ENCODE data around the gene DCANP1. TPM values are rescaled to one million over a fixed set of nuclear protein-coding genes. Genes with fewer than 3 reads are reported as not detected.
A peak's percentile ranks its signal among the peaks of the same experiment; 100 is the strongest.

DCANP1 gene
- total and polyA plus RNA-seq, 9 of the 15 experiments (the other 6 are each of a cell fraction or from before 2014, with no cell fraction given): not detected

DNA sequence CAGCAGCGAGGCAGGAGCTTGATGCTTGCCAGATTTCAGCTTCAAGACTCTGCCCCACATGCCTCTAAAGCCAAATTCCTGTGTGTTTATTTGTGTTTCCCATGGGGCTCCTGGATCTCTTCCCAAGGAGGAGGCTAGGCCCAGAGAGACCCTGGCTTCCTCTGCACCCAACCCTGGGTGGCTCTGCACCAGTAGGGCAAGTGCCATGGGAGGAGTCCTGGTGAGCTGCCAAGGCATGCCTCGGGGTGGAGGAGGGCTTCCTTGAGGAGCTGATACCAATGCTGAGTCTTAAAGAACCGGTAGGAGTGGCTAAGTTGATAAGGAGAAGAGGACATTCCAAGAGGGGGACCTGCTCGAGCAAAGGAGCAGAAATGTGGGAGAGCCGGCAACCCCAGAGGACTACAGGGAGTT lies 11.8 kb upstream of the DCANP1 start (continued):
- TF ChIP-seq, protein P1, sequence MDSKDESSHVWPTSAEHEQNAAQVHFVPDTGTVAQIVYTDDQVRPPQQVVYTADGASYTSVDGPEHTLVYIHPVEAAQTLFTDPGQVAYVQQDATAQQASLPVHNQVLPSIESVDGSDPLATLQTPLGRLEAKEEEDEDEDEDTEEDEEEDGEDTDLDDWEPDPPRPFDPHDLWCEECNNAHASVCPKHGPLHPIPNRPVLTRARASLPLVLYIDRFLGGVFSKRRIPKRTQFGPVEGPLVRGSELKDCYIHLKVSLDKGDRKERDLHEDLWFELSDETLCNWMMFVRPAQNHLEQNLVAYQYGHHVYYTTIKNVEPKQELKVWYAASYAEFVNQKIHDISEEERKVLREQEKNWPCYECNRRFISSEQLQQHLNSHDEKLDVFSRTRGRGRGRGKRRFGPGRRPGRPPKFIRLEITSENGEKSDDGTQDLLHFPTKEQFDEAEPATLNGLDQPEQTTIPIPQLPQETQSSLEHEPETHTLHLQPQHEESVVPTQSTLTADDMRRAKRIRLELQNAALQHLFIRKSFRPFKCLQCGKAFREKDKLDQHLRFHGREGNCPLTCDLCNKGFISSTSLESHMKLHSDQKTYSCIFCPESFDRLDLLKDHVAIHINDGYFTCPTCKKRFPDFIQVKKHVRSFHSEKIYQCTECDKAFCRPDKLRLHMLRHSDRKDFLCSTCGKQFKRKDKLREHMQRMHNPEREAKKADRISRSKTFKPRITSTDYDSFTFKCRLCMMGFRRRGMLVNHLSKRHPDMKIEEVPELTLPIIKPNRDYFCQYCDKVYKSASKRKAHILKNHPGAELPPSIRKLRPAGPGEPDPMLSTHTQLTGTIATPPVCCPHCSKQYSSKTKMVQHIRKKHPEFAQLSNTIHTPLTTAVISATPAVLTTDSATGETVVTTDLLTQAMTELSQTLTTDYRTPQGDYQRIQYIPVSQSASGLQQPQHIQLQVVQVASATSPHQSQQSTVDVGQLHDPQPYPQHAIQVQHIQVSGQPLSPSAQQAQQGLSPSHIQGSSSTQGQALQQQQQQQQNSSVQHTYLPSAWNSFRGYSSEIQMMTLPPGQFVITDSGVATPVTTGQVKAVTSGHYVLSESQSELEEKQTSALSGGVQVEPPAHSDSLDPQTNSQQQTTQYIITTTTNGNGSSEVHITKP (IDR thresholded peaks at IDR 0.05; ENCODE audit: partially characterized antibody): peak; percentile 74
- peak; percentile 69 for TF ChIP-seq NFIC (IDR thresholded peaks at IDR 0.05)
- TF ChIP-seq ZNF785 (CRISPR knock-in tag; IDR thresholded peaks at IDR 0.05): no peak
- TF ChIP-seq, protein P2, sequence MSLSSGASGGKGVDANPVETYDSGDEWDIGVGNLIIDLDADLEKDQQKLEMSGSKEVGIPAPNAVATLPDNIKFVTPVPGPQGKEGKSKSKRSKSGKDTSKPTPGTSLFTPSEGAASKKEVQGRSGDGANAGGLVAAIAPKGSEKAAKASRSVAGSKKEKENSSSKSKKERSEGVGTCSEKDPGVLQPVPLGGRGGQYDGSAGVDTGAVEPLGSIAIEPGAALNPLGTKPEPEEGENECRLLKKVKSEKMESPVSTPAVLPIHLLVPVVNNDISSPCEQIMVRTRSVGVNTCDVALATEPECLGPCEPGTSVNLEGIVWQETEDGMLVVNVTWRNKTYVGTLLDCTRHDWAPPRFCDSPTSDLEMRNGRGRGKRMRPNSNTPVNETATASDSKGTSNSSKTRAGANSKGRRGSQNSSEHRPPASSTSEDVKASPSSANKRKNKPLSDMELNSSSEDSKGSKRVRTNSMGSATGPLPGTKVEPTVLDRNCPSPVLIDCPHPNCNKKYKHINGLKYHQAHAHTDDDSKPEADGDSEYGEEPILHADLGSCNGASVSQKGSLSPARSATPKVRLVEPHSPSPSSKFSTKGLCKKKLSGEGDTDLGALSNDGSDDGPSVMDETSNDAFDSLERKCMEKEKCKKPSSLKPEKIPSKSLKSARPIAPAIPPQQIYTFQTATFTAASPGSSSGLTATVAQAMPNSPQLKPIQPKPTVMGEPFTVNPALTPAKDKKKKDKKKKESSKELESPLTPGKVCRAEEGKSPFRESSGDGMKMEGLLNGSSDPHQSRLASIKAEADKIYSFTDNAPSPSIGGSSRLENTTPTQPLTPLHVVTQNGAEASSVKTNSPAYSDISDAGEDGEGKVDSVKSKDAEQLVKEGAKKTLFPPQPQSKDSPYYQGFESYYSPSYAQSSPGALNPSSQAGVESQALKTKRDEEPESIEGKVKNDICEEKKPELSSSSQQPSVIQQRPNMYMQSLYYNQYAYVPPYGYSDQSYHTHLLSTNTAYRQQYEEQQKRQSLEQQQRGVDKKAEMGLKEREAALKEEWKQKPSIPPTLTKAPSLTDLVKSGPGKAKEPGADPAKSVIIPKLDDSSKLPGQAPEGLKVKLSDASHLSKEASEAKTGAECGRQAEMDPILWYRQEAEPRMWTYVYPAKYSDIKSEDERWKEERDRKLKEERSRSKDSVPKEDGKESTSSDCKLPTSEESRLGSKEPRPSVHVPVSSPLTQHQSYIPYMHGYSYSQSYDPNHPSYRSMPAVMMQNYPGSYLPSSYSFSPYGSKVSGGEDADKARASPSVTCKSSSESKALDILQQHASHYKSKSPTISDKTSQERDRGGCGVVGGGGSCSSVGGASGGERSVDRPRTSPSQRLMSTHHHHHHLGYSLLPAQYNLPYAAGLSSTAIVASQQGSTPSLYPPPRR (CRISPR knock-in tag; IDR thresholded peaks at IDR 0.05; ENCODE audit: borderline replicate concordance): no peak
- TF ChIP-seq TEAD1 (CRISPR knock-in tag; IDR thresholded peaks at IDR 0.05): 0 out of 4 replicates have a peak, but pooled peaks of 1 of the 2 experiments have one; percentile 36
- TF ChIP-seq ARID1B (IDR thresholded peaks at IDR 0.05): peak; percentile 67
- TF ChIP-seq STAG1 (CRISPR knock-in tag; IDR thresholded peaks at IDR 0.05; ENCODE audit: borderline replicate concordance): no peak
